Keratinocyte (primary cell): Measurements from ENCODE around the gene MEIS2. TPM values are rescaled to one million over a fixed set of nuclear protein-coding genes. Genes with fewer than 3 reads are reported as not detected.

Source experiments
- DNase-seq: peaks from one replicate; pipeline ENCODE4 v3.0.0-alpha.2; 2011; ENCODE audit warnings: low read depth, missing footprints, low spot score
- FAIRE-seq: peaks from 2 replicates; lab custom pipeline; 2011; peaks lifted over from hg19 to GRCh38; lab: Jason Lieb, UNC
- H2AFZ ChIP-seq: 2 replicates; pipeline ENCODE4 v1.6.0; 2012; ENCODE audit warnings: low read length, control low read depth, inconsistent platforms; ENCODE audit not compliant: control insufficient read depth
- H3K27ac ChIP-seq: 2 replicates; pipeline ENCODE4 v1.5.1; 2011; ENCODE audit warnings: low read length; ENCODE audit not compliant: control insufficient read depth, insufficient read depth
- H3K27me3 ChIP-seq: 3 replicates; pipeline ENCODE4 v1.6.0; 2011; ENCODE audit warnings: low read length; ENCODE audit not compliant: control insufficient read depth, insufficient read depth; ENCODE audit errors: extremely low read depth
- H3K36me3 ChIP-seq, 2 experiments: 2 replicates in 1 of 2; 3 replicates in 1 of 2; pipeline ENCODE4 v1.5.1; 2011; ENCODE audit warnings: low read length in 2 of 2, mild to moderate bottlenecking in 1 of 2; ENCODE audit not compliant: control insufficient read depth in 2 of 2, insufficient read depth in 2 of 2; ENCODE audit errors: extremely low read depth in 1 of 2
- H3K4me1 ChIP-seq: 3 replicates; pipeline ENCODE4 v1.5.1; 2011; ENCODE audit warnings: low read length; ENCODE audit not compliant: control insufficient read depth, insufficient read depth; ENCODE audit errors: extremely low read depth
- H3K4me2 ChIP-seq: 3 replicates; pipeline ENCODE4 v1.6.0; 2011; ENCODE audit warnings: low read depth, low read length; ENCODE audit not compliant: control insufficient read depth, insufficient read depth; ENCODE audit errors: extremely low read depth
- H3K4me3 ChIP-seq, 3 experiments: fragments of 200-600 bp in 1 of 3; sonication (generic) in 1 of 3; 2 replicates in 2 of 3; 3 replicates in 1 of 3; pipeline ENCODE4 v1.5.1; 2011 to 2016; ENCODE audit warnings: low read length in 3 of 3, mild to moderate bottlenecking in 3 of 3, control low read depth in 2 of 3, inconsistent platforms in 1 of 3, low read depth in 1 of 3, mixed read lengths in 1 of 3, mixed run types in 1 of 3, moderate library complexity in 1 of 3; ENCODE audit not compliant: control insufficient read depth in 2 of 3, insufficient read depth in 2 of 3; ENCODE audit errors: extremely low read depth in 1 of 3
- H3K79me2 ChIP-seq: 2 replicates; pipeline ENCODE4 v1.6.0; 2012; ENCODE audit warnings: low read length; ENCODE audit not compliant: control insufficient read depth, insufficient read depth
- H3K9ac ChIP-seq: 3 replicates; pipeline ENCODE4 v1.6.0; 2011; ENCODE audit warnings: low read length; ENCODE audit not compliant: control insufficient read depth, insufficient read depth; ENCODE audit errors: extremely low read depth
- H3K9me1 ChIP-seq: 3 replicates; pipeline ENCODE4 v1.6.0; 2011; ENCODE audit warnings: low read length; ENCODE audit not compliant: control insufficient read depth, insufficient read depth; ENCODE audit errors: extremely low read depth
- H3K9me3 ChIP-seq: 2 replicates; pipeline ENCODE4 v1.5.1; 2012; ENCODE audit warnings: low read depth, low read length; ENCODE audit not compliant: control insufficient read depth
- H4K20me1 ChIP-seq: 3 replicates; pipeline ENCODE4 v1.6.0; 2011; ENCODE audit warnings: low read length; ENCODE audit not compliant: control insufficient read depth, insufficient read depth; ENCODE audit errors: extremely low read depth
- CTCF ChIP-seq, 3 experiments: IDR thresholded peaks in 1 of 3; conservative IDR thresholded peaks in 1 of 3; optimal IDR thresholded peaks in 1 of 3; 2 replicates in 2 of 3; 3 replicates in 1 of 3; pipeline versions ENCODE3 to v1.5.1; 2011; ENCODE audit warnings: low read length in 3 of 3, mild to moderate bottlenecking in 3 of 3, moderate library complexity in 2 of 3, control low read depth in 1 of 3, inconsistent platforms in 1 of 3; ENCODE audit not compliant: insufficient read depth in 2 of 3; ENCODE audit errors: extremely low read depth in 1 of 3
- EZH2 ChIP-seq: IDR thresholded peaks from one replicate; pipeline ENCODE4 v1.6.1; 2012; ENCODE audit warnings: inconsistent platforms, mild to moderate bottlenecking, low read length, moderate library complexity
- dilution Hi-C: fragments of 300-500 bp; cut with MboI; formaldehyde crosslinking; loops from one replicate; pipeline ENCODE4 v1.7.0; 2020; ENCODE audit warnings: low sequenced_read_pairs; ENCODE audit not compliant: extremely low pct_ligation_motif_present
- polyA plus RNA-seq, 5 experiments: library from polyadenylated mRNA; depleted of rRNA in 3 of 5; stranded (reverse) in 3 of 5; stranded (forward) in 1 of 5; unstranded in 1 of 5; fragments of >200 nt; gene quantifications; 1 replicate in 1 of 5; 2 replicates in 3 of 5; 3 replicates in 1 of 5; pipeline versions ENCODE4 v1.2.1 to v1.2.3, GENCODE V29; 2011 to 2012; ENCODE audit warnings: missing spikeins in 2 of 5, low read depth in 1 of 5, low replicate concordance in 1 of 5

The MEIS2 gene
- polyA plus RNA-seq, 1 donor (not counting 4 experiments of a cell fraction or from before 2014, with no cell fraction given), result 11.4 TPM

GRCh38 chr15:37053166-37053565 is 47.2 kb downstream of the MEIS2 start:
- Histone ChIP-seq H3K4me3 (no peak overlapping the region), H3K9ac (no peak overlapping the region), H3K9me3 (no peaks in the 10 kb centered on the region), H3K9me1 (peaks cover under 1% of the 10 kb centered on the region), H3K27me3 (no peaks in the 10 kb centered on the region), H3K4me1 (peaks cover 23% of the 10 kb centered on the region), H3K27ac (no peak overlapping the region), H2AFZ (no peak overlapping the region), H4K20me1 (no peaks in the 10 kb centered on the region), H3K79me2 (no peaks in the 10 kb centered on the region), H3K4me2 (no peak overlapping the region), H3K36me3 (no peaks in the 10 kb centered on the region)
- no peak for TF ChIP-seq EZH2
- no peak for TF ChIP-seq CTCF (optimal IDR thresholded peaks at IDR 0.05 in 1 of 3, IDR thresholded peaks at IDR 0.05 in 1 of 3, conservative IDR thresholded peaks at IDR 0.05 in 1 of 3; ENCODE audit: extremely low read depth in 1 of 3, insufficient read depth in 2 of 3, low read length in 3 of 3)
- FAIRE-seq (no peak), DNase-seq (no peak)
- dilution Hi-C loops, result no loop called here

- dilution Hi-C loops, result no loop called here
- DNase-seq (no peak), FAIRE-seq (no peak)
- no peak overlapping the region for H2AFZ ChIP-seq
- H3K9ac ChIP-seq, result no peak overlapping the region
- no peaks in the 10 kb centered on the region for H3K36me3 ChIP-seq
- peaks cover 11% of the 10 kb centered on the region for H3K4me1 ChIP-seq
- no peaks in the 10 kb centered on the region for H3K79me2 ChIP-seq
- no peak overlapping the region for H3K27ac ChIP-seq
- H3K4me3 ChIP-seq, result no peak overlapping the region
- TF ChIP-seq EZH2 (no peak), CTCF (optimal IDR thresholded peaks at IDR 0.05 in 1 of 3, IDR thresholded peaks at IDR 0.05 in 1 of 3, conservative IDR thresholded peaks at IDR 0.05 in 1 of 3; ENCODE audit: extremely low read depth in 1 of 3, insufficient read depth in 2 of 3, low read length in 3 of 3) (no peak)
- H3K9me1 ChIP-seq, result no peaks in the 10 kb centered on the region
- H3K4me2 ChIP-seq, result no peak overlapping the region
- no peaks in the 10 kb centered on the region for H4K20me1 ChIP-seq
- no peaks in the 10 kb centered on the region for H3K27me3 ChIP-seq
- no peaks in the 10 kb centered on the region for H3K9me3 ChIP-seq
Observed at GRCh38 chr15:37050345-37050744, 50.0 kb downstream of the MEIS2 start.
